NCI-H446 treated with DMSO at 0.1 percent for 48 hours (cell line): Measurements from ENCODE around the gene IL22.
"Not testable (repeated sequence)": the region's sequence is repeated elsewhere in the genome, so short reads cannot be mapped to it uniquely, and the experiment has no call there.

Source experiments
- DNase-seq: peaks from one replicate; lab custom pipeline; 2025; lab: John Stamatoyannopoulos, UW

The IL22 gene

GRCh38 chr12:68229956-68230355 is 23.4 kb downstream of the IL22 start:
- DNase-seq, result no peak

- no peak for DNase-seq
These were observed 26.0 kb downstream of the IL22 start for GRCh38 chr12:68227356-68227755.

GRCh38 chr12:68225576-68226476 is 27.6 kb downstream of the IL22 start, which contains the start of gene IL26:
Gene IL26, minus strand, starts transcription at chr12:68225810. Its CDS starts 54 bp downstream, at chr12:68225756.
- no peak for DNase-seq

GRCh38 chr12:68224613-68225285 is 28.7 kb downstream of the IL22 start:
- DNase-seq, result no peak

- peak; percentile 74 for DNase-seq
These were observed 30.2 kb downstream of the IL22 start for GRCh38 chr12:68223067-68223747.

- DNase-seq, result peak; percentile 20
These were observed 31.1 kb downstream of the IL22 start for GRCh38 chr12:68222326-68222725.

- no peak for DNase-seq
These were observed 31.9 kb downstream of the IL22 start for GRCh38 chr12:68221497-68221896.

GRCh38 chr12:68210875-68211274 is 42.5 kb downstream of the IL22 start:
- DNase-seq, result no peak

- DNase-seq, result not testable (repeated sequence)
These were observed 44.2 kb downstream of the IL22 start for GRCh38 chr12:68209048-68209728.

GRCh38 chr12:68207276-68207675 is 46.1 kb downstream of the IL22 start:
- no peak for DNase-seq

GRCh38 chr12:68206446-68206845 is 47.0 kb downstream of the IL22 start:
- no peak for DNase-seq

- no peak for DNase-seq
These were observed 49.9 kb downstream of the IL22 start for GRCh38 chr12:68203460-68203875.

GRCh38 chr12:68200854-68201253 is 52.5 kb downstream of the IL22 start:
- DNase-seq, result no peak

GRCh38 chr12:68199127-68199526 is 54.3 kb downstream of the IL22 start:
- DNase-seq, result no peak

- DNase-seq, result no peak
These were observed 54.8 kb downstream of the IL22 start for GRCh38 chr12:68198507-68199086.
